ENCODE results near the gene SMARCAD1. TPM values are rescaled to one million over a fixed set of nuclear protein-coding genes. Genes with fewer than 3 reads are reported as not detected.
A peak's percentile ranks its signal among the peaks of the same experiment; 100 is the strongest.

SMARCAD1 gene
- total and polyA plus RNA-seq, 4 donors, result 7.5 to 58.3 (median 14.4) TPM

GRCh38 chr4:94325835-94326234, 118.2 kb downstream of the SMARCAD1 start:
- H3K9ac ChIP-seq (ENCODE audit: insufficient read depth in 1 of 2, low read length in 2 of 2), result no peak overlapping the region
- 88 to 94% methylated on average over 1 of the region's 1 CpG for WGBS, 2 donors
- no peaks in the 10 kb centered on the region for H3K36me3 ChIP-seq (ENCODE audit: control insufficient read depth in 4 of 4, insufficient read depth in 4 of 4, low read length in 4 of 4)
- H3K27me3 ChIP-seq (ENCODE audit: control insufficient read depth in 3 of 3, insufficient read depth in 3 of 3, low read length in 2 of 3), result no peaks in the 10 kb centered on the region
- TF ChIP-seq CTCF (IDR thresholded peaks at IDR 0.05; ENCODE audit: control extremely low read depth, extremely low read depth), result no peak
- no peak overlapping the region for H3K4me3 ChIP-seq
- no peak for ATAC-seq (ENCODE audit: insufficient read depth, low FRiP score)
- no peak for DNase-seq
- peaks cover 0 to 15% (median 5%) of the 10 kb centered on the region in 4 donors for H3K9me3 ChIP-seq (ENCODE audit: control insufficient read depth in 4 of 4, insufficient read depth in 3 of 4, low read length in 3 of 4)
- no peak overlapping the region for H3K27ac ChIP-seq (ENCODE audit: low read depth in 1 of 2, low read length in 1 of 2)
- peaks cover 0 to 2% (median 0%) of the 10 kb centered on the region in 5 donors for H3K4me1 ChIP-seq (ENCODE audit: control insufficient read depth in 5 of 5, insufficient read depth in 5 of 5, low read length in 5 of 5)

- Histone ChIP-seq H3K27ac (ENCODE audit: low read depth in 1 of 2, low read length in 1 of 2) (no peak overlapping the region), H3K9ac (ENCODE audit: insufficient read depth in 1 of 2, low read length in 2 of 2) (no peak overlapping the region), H3K27me3 (ENCODE audit: control insufficient read depth in 3 of 3, insufficient read depth in 3 of 3, low read length in 2 of 3) (no peaks in the 10 kb centered on the region), H3K9me3 (ENCODE audit: control insufficient read depth in 4 of 4, insufficient read depth in 3 of 4, low read length in 3 of 4) (peaks cover 0 to 15% (median 5%) of the 10 kb centered on the region in 4 donors), H3K4me3 (no peak overlapping the region), H3K36me3 (ENCODE audit: control insufficient read depth in 4 of 4, insufficient read depth in 4 of 4, low read length in 4 of 4) (no peaks in the 10 kb centered on the region), H3K4me1 (ENCODE audit: control insufficient read depth in 5 of 5, insufficient read depth in 5 of 5, low read length in 5 of 5) (peaks cover 0 to 3% (median 0%) of the 10 kb centered on the region in 5 donors)
- ATAC-seq (ENCODE audit: insufficient read depth, low FRiP score), result no peak
- WGBS, 2 donors, result 63 to 81% methylated on average over 1 of the region's 1 CpG
- TF ChIP-seq CTCF (IDR thresholded peaks at IDR 0.05; ENCODE audit: control extremely low read depth, extremely low read depth), result no peak
- DNase-seq, result no peak
These were observed 122.3 kb downstream of the SMARCAD1 start for GRCh38 chr4:94329933-94330332.

GRCh38 chr4:94332983-94333590, 125.4 kb downstream of the SMARCAD1 start:
- no peak for TF ChIP-seq CTCF (IDR thresholded peaks at IDR 0.05; ENCODE audit: control extremely low read depth, extremely low read depth)
- no peaks in the 10 kb centered on the region for H3K36me3 ChIP-seq (ENCODE audit: control insufficient read depth in 4 of 4, insufficient read depth in 4 of 4, low read length in 4 of 4)
- DNase-seq, result no peak
- peaks cover 0 to 2% (median 0%) of the 10 kb centered on the region in 4 donors for H3K9me3 ChIP-seq (ENCODE audit: control insufficient read depth in 4 of 4, insufficient read depth in 3 of 4, low read length in 3 of 4)
- no peak overlapping the region for H3K4me3 ChIP-seq
- no peak overlapping the region for H3K27ac ChIP-seq (ENCODE audit: low read depth in 1 of 2, low read length in 1 of 2)
- H3K27me3 ChIP-seq (ENCODE audit: control insufficient read depth in 3 of 3, insufficient read depth in 3 of 3, low read length in 2 of 3), result no peaks in the 10 kb centered on the region
- peaks cover 0 to 3% (median 0%) of the 10 kb centered on the region in 5 donors for H3K4me1 ChIP-seq (ENCODE audit: control insufficient read depth in 5 of 5, insufficient read depth in 5 of 5, low read length in 5 of 5)
- H3K9ac ChIP-seq (ENCODE audit: insufficient read depth in 1 of 2, low read length in 2 of 2), result peak overlapping the region in 1 of 2 donors; percentile 11
- no peak for ATAC-seq (ENCODE audit: insufficient read depth, low FRiP score)
- WGBS, 2 donors, result 42 to 47% methylated on average over 5 of the region's 5 CpGs

- no peaks in the 10 kb centered on the region for H3K27me3 ChIP-seq (ENCODE audit: control insufficient read depth in 3 of 3, insufficient read depth in 3 of 3, low read length in 2 of 3)
- H3K4me1 ChIP-seq (ENCODE audit: control insufficient read depth in 5 of 5, insufficient read depth in 5 of 5, low read length in 5 of 5), result peaks cover 0 to 3% (median 0%) of the 10 kb centered on the region in 5 donors
- DNase-seq (no peak), ATAC-seq (ENCODE audit: insufficient read depth, low FRiP score) (no peak)
- no peak overlapping the region for H3K4me3 ChIP-seq
- H3K27ac ChIP-seq (ENCODE audit: low read depth in 1 of 2, low read length in 1 of 2), result no peak overlapping the region
- no peaks in the 10 kb centered on the region for H3K36me3 ChIP-seq (ENCODE audit: control insufficient read depth in 4 of 4, insufficient read depth in 4 of 4, low read length in 4 of 4)
- H3K9ac ChIP-seq (ENCODE audit: insufficient read depth in 1 of 2, low read length in 2 of 2), result no peak overlapping the region
- WGBS, 2 donors, result 82 to 85% methylated on average over 3 of the region's 3 CpGs
- H3K9me3 ChIP-seq (ENCODE audit: control insufficient read depth in 4 of 4, insufficient read depth in 3 of 4, low read length in 3 of 4), result peaks cover 0 to 2% (median 0%) of the 10 kb centered on the region in 4 donors
- TF ChIP-seq CTCF (IDR thresholded peaks at IDR 0.05; ENCODE audit: control extremely low read depth, extremely low read depth), result no peak
These were observed 126.2 kb downstream of the SMARCAD1 start for GRCh38 chr4:94333866-94334265.

All from lung (tissue), 12 donors.